A673 (cell line): ENCODE data around the gene LILRA2. TPM values are rescaled to one million over a fixed set of nuclear protein-coding genes. Genes with fewer than 3 reads are reported as not detected.

Experiments used
- BruUV-seq: library from RNA; stranded (reverse); fragments of 400-500 nt; replicated peaks from 2 replicates; lab custom pipeline; 2021; lab: Mats Ljungman, UMichigan
- CTCF ChIA-PET: fragments of 300-600 bp; sonication (Branson Sonifier 250); formaldehyde crosslinking; loops from one replicate; lab custom pipeline; 2022; ENCODE audit warnings: antibody characterized with exemption; lab: Charles Lee
- POLR2A ChIA-PET: fragments of 300-600 bp; sonication (Branson Sonifier 250); formaldehyde crosslinking; loops from one replicate; lab custom pipeline; 2022; ENCODE audit warnings: antibody characterized with exemption; ENCODE audit not compliant: low non-redundant PET; lab: Charles Lee
- DNase-seq: peaks from one replicate; pipeline ENCODE4 v3.0.0-alpha.2; 2015; ENCODE audit warnings: low spot score
- H3K27ac ChIP-seq: fragments of 200-600 bp; sonication (generic); 2 replicates; pipeline ENCODE4 v1.5.1; 2016; ENCODE audit warnings: mixed run types, low read depth, mild to moderate bottlenecking, mixed read lengths, antibody characterized with exemption, low read length; ENCODE audit not compliant: poor library complexity, severe bottlenecking
- H3K27me3 ChIP-seq: fragments of 200-600 bp; sonication (generic); replicated peaks from 2 replicates; pipeline ENCODE4 v1.6.1; 2017; ENCODE audit warnings: mixed run types, low read depth, mild to moderate bottlenecking, mixed read lengths, antibody characterized with exemption, low read length; ENCODE audit not compliant: insufficient read depth, poor library complexity
- H3K36me3 ChIP-seq: fragments of 200-600 bp; sonication (generic); 2 replicates; pipeline ENCODE4 v1.6.1; 2016; ENCODE audit warnings: mixed run types, mild to moderate bottlenecking, mixed read lengths, antibody characterized with exemption, low read length; ENCODE audit not compliant: insufficient read depth, poor library complexity, severe bottlenecking
- H3K4me1 ChIP-seq: fragments of 200-600 bp; sonication (generic); 2 replicates; pipeline ENCODE4 v1.6.1; 2017; ENCODE audit warnings: mixed run types, mild to moderate bottlenecking, mixed read lengths, antibody characterized with exemption, low read length; ENCODE audit not compliant: insufficient read depth, poor library complexity, severe bottlenecking
- H3K4me3 ChIP-seq: fragments of 200-600 bp; sonication (generic); 2 replicates; pipeline ENCODE4 v1.5.1; 2016; ENCODE audit warnings: low read depth, mixed run types, mild to moderate bottlenecking, mixed read lengths, low read length; ENCODE audit not compliant: poor library complexity, severe bottlenecking
- H3K9me3 ChIP-seq: fragments of 200-600 bp; sonication (generic); 2 replicates; pipeline ENCODE4 v1.6.1; 2016; ENCODE audit warnings: mixed run types, low read depth, mild to moderate bottlenecking, mixed read lengths, antibody characterized with exemption, low read length; ENCODE audit not compliant: poor library complexity, severe bottlenecking
- CTCF ChIP-seq: fragments of 300-800, 200-600 bp; sonication (generic); conservative IDR thresholded peaks from 2 replicates; pipeline ENCODE4 v1.5.1; 2017; ENCODE audit warnings: low read depth, mild to moderate bottlenecking, antibody characterized with exemption, low read length, moderate library complexity, mixed read lengths
- EZH2 ChIP-seq: fragments of 200-600 bp; sonication (generic); IDR thresholded peaks from 2 replicates; pipeline ENCODE4 v1.6.1; 2017; ENCODE audit warnings: borderline replicate concordance, low read depth, mild to moderate bottlenecking, mixed read lengths, antibody characterized with exemption, low read length; ENCODE audit not compliant: poor library complexity, severe bottlenecking
- intact Hi-C: fragments of 100-400 bp; cut with micrococcal nuclease; formaldehyde crosslinking; loops from one replicate; pipeline ENCODE4 v1.10.0; 2022; ENCODE audit not compliant: unreplicated experiment
- total RNA-seq: library from RNA; stranded (reverse); gene quantifications from 2 replicates; pipeline ENCODE4 v1.2.3, GENCODE V29; 2021

The LILRA2 gene
- total RNA-seq, 1 experiment from 2014 or later: not detected

- no peaks in the 10 kb centered on the region for H3K9me3 ChIP-seq
Observed at GRCh38 chr19:54534156-54534555, 39.4 kb upstream of the LILRA2 start.

GRCh38 chr19:54535601-54536000, 38.0 kb upstream of the LILRA2 start:
- ChIA-PET CTCF (no interaction called here), POLR2A (no interaction called here)
- Histone ChIP-seq H3K4me1 (no peaks in the 10 kb centered on the region), H3K27me3 (peaks cover 65% of the 10 kb centered on the region), H3K9me3 (no peaks in the 10 kb centered on the region), H3K36me3 (no peaks in the 10 kb centered on the region), H3K27ac (no peak overlapping the region), H3K4me3 (no peak overlapping the region)
- BruUV-seq: no TSS peak
- DNase-seq: no peak
- intact Hi-C loops: no loop called here
- TF ChIP-seq EZH2 (no peak), CTCF (no peak)

More at GRCh38 chr19:54534156-54534555, 39.4 kb upstream of the LILRA2 start:
- Histone ChIP-seq H3K36me3 (no peaks in the 10 kb centered on the region), H3K27ac (no peak overlapping the region), H3K4me1 (no peaks in the 10 kb centered on the region), H3K4me3 (no peak overlapping the region), H3K27me3 (peaks cover 79% of the 10 kb centered on the region)
- CTCF ChIA-PET: no interaction called here
- BruUV-seq: no TSS peak
- DNase-seq: no peak
- POLR2A ChIA-PET: no interaction called here
- intact Hi-C loops: no loop called here
- TF ChIP-seq CTCF: no peak
- TF ChIP-seq EZH2: no peak

GRCh38 chr19:54536956-54537355, 36.6 kb upstream of the LILRA2 start:
- peaks cover 52% of the 10 kb centered on the region for H3K27me3 ChIP-seq
- CTCF ChIA-PET: no interaction called here
- POLR2A ChIA-PET: no interaction called here
- TF ChIP-seq CTCF: no peak
- TF ChIP-seq EZH2: no peak
- no peaks in the 10 kb centered on the region for H3K9me3 ChIP-seq
- no peak for DNase-seq
- no peaks in the 10 kb centered on the region for H3K4me1 ChIP-seq
- H3K4me3 ChIP-seq: no peak overlapping the region
- intact Hi-C loops: no loop called here
- no peak overlapping the region for H3K27ac ChIP-seq
- H3K36me3 ChIP-seq: no peaks in the 10 kb centered on the region
- no TSS peak for BruUV-seq
